Right lobe of liver (tissue), 4 donors: ENCODE results near the gene HSPA12B.

ENCODE experiments used
- CTCF ChIP-seq, 4 donors: fragments of 200-600 bp in 3 of 4; fragments of 450-650 bp in 1 of 4; IDR thresholded peaks; one replicate each; pipeline versions ENCODE4 v1.5.1 to v1.8.0; 2016 to 2022; ENCODE audit warnings: antibody characterized with exemption in 4 of 4, mild to moderate bottlenecking in 2 of 4
- POLR2A ChIP-seq: fragments of 450-650 bp; IDR thresholded peaks from one replicate; pipeline ENCODE4 v1.6.1; 2017; ENCODE audit warnings: antibody characterized with exemption, mild to moderate bottlenecking
- donor health status: DM: no; HTN: no; CAD: no.
- donor health status: DM: no; HTN: no; CAD: no.
- donor health status: DM: no; HTN: yes; CAD: no.

GRCh38 chr20:3771552-3772058, 39.1 kb downstream of the HSPA12B start:
- TF ChIP-seq CTCF (IDR thresholded peaks at IDR 0.05): no peak
- no peak for TF ChIP-seq POLR2A
